Measurements from ENCODE around the gene RAB40C. TPM values are rescaled to one million over a fixed set of nuclear protein-coding genes. Genes with fewer than 3 reads are reported as not detected.

Gene RAB40C
- total and polyA plus RNA-seq, 12 donors: 9.1 to 32.0 (median 12.3) TPM

DNA sequence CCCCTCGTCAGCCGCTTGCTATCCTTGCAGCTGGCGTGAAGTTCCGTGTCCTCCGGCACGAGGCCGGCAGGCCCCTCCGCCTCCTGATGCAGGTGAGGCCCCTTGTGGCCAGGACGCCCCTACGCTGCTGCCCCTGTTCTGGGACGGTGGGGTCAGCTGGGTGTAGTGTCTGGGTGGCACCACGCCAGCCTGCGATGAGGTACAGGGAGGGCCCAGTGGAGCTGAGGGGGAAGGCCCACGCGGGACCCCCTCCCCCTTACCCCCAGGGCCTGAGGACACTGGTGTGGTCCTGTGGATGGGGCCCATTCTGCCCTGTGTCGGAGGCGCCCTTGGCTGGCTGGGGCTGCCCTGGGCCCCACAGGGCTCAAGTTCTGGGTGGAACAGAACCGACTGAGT, 7.7 kb upstream of the RAB40C start:
- TF ChIP-seq, protein P1, sequence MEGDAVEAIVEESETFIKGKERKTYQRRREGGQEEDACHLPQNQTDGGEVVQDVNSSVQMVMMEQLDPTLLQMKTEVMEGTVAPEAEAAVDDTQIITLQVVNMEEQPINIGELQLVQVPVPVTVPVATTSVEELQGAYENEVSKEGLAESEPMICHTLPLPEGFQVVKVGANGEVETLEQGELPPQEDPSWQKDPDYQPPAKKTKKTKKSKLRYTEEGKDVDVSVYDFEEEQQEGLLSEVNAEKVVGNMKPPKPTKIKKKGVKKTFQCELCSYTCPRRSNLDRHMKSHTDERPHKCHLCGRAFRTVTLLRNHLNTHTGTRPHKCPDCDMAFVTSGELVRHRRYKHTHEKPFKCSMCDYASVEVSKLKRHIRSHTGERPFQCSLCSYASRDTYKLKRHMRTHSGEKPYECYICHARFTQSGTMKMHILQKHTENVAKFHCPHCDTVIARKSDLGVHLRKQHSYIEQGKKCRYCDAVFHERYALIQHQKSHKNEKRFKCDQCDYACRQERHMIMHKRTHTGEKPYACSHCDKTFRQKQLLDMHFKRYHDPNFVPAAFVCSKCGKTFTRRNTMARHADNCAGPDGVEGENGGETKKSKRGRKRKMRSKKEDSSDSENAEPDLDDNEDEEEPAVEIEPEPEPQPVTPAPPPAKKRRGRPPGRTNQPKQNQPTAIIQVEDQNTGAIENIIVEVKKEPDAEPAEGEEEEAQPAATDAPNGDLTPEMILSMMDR (IDR thresholded peaks at IDR 0.05): no peak
- no peak overlapping the region for H3K27ac ChIP-seq
- no peaks in the 10 kb centered on the region for H3K9me3 ChIP-seq
- 81 to 92% methylated on average over 18 of the region's 18 CpGs for WGBS, 2 donors
- H3K27me3 ChIP-seq: no peaks in the 10 kb centered on the region
- no peak overlapping the region for H3K4me3 ChIP-seq
- no peak for ATAC-seq
- peaks cover 4 to 39% (median 13%) of the 10 kb centered on the region in 9 donors for H3K4me1 ChIP-seq
- peak in 1 of 2 donors; percentile 21 for DNase-seq
- intact Hi-C loops (cut with DNase I): loop anchor here in 6 of 10 donors (5.0 to 10.0 kb wide), 4 partner anchors 73 to 157 kb away; partner anchors contain the start of genes RHOT2 (in 2 of the 6) and RAB11FIP3 (in 1 of the 6)
- peaks cover 0 to 17% (median 0%) of the 10 kb centered on the region in 9 donors for H3K36me3 ChIP-seq

DNA sequence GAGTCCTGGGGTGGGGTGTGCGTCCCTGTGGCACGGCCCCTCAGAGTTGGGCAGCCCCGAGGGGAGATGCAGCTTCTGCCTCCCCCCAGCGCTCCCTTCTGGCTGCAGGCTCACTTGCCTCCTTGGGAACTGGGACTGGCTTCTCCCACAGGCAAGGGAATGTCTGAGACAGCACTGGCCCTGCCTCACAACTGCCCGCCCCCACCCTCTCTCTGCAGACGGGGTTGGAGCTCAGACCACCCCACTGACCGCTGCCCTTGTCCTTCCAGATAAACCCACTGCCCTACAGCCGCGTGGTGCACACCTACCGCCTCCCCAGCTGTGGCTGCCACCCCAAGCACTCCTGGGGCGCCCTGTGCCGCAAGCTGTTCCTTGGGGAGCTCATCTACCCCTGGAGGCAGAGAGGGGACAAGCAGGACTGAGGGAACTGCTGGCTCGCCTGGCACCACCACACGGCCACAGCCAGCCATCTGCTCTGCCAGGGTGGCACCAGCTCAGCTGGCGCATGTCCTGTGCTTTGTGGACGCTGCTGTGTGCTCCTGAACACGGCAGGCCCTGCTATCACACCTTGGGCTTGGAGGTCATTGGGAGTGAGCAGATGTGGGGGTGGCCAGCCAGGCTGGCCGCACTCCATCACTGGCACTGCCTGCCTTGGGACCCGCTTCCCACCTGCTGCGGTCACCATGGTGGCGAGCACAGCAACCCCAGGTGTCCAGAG, 7.1 kb upstream of the RAB40C start:
- Histone ChIP-seq H3K27me3 (no peaks in the 10 kb centered on the region), H3K36me3 (peaks cover 0 to 17% (median 0%) of the 10 kb centered on the region in 9 donors), H3K4me1 (peaks cover 7 to 45% (median 17%) of the 10 kb centered on the region in 9 donors), H3K9me3 (no peaks in the 10 kb centered on the region), H3K27ac (peak overlapping the region in 3 of 10 donors; percentile 28 to 65 (median 41)), H3K4me3 (no peak overlapping the region)
- TF ChIP-seq, protein P1 (IDR thresholded peaks at IDR 0.05): no peak
- 81 to 86% methylated on average over 21 of the region's 21 CpGs for WGBS, 2 donors
- DNase-seq (peak in 1 of 2 donors; percentile 68), ATAC-seq (peak in 6 of 8 donors; percentile 2 to 53 (median 34))
- intact Hi-C loops (cut with DNase I): loop anchor here in 6 of 10 donors (5.0 to 10.0 kb wide), 4 partner anchors 72 to 158 kb away; partner anchors contain the start of genes RHOT2 (in 2 of the 6) and RAB11FIP3 (in 1 of the 6)

DNA sequence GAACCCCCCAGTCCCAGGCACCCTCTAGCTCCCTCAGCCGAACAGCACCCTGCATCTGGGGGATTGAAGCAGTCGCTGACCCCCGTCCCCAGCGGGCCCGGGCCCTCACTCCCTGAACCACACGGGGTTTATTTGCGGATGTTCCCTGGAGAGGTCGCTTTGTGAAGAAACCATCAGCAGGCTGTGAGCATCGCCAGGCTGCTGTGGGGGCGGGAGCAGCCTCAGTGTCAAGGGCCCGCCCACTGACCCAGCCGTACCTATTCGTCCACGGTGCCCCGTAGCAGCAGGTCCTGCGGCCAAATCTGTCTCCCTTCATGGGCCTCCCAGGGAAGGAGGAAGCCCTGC, 6.4 kb upstream of the RAB40C start:
- H3K9me3 ChIP-seq: no peaks in the 10 kb centered on the region
- TF ChIP-seq, protein P1 (IDR thresholded peaks at IDR 0.05): no peak
- peak overlapping the region in 3 of 10 donors; percentile 28 to 65 (median 41) for H3K27ac ChIP-seq
- no peaks in the 10 kb centered on the region for H3K27me3 ChIP-seq
- DNase-seq (no peak), ATAC-seq (no peak)
- peaks cover 0 to 17% (median 0%) of the 10 kb centered on the region in 9 donors for H3K36me3 ChIP-seq
- peaks cover 10 to 51% (median 24%) of the 10 kb centered on the region in 9 donors for H3K4me1 ChIP-seq
- intact Hi-C loops (cut with DNase I): loop anchor here in 6 of 10 donors (5.0 to 10.0 kb wide), 4 partner anchors 71 to 159 kb away; partner anchors contain the start of genes RHOT2 (in 2 of the 6) and RAB11FIP3 (in 1 of the 6)
- no peak overlapping the region for H3K4me3 ChIP-seq
- WGBS, 2 donors: 62 to 65% methylated on average over 16 of the region's 16 CpGs

DNA sequence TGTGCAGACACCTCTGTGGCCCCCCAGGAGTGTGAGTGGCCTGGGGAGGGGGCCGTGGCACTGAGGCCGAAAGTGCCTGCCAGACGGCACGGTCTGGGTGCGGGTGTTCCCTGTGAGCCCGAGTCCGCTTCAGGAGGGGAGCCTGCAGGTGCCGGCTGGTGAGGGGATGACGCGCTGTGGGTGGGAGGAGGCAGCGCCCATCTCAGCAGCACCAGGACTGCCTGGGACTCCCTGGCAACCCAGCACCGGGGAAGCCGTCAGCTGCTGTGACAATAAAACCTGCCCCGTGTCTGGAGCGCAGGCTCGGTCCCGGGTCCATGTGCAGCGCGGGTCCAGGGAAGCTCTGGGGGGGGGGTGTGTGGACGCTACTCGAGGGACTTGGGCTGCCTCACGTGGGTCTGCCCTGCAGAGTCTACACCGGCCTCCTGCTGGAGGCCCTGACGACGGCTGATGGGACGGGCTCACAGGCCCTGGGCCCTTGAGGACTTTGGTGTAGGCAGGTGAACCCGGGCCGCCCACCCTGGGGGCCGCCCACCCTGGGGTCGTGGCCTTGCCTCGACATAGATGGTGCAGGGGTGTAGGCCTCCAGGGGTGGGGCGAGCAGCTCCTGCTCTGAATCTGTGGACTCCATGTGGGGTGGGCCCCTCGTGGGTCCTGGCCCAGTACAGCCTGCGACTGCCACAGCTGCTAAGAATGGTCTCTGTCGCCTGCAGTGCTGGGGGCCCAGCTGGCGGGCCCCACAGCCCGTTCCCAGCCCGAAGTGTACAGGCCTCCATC, 5.9 kb upstream of the RAB40C start:
- peaks cover 10 to 47% (median 25%) of the 10 kb centered on the region in 9 donors for H3K4me1 ChIP-seq

More for the DNA sequence above, 5.9 kb upstream of the RAB40C start:
- Histone ChIP-seq H3K4me3 (no peak overlapping the region), H3K9me3 (no peaks in the 10 kb centered on the region), H3K36me3 (peaks cover 0 to 17% (median 0%) of the 10 kb centered on the region in 9 donors), H3K27me3 (no peaks in the 10 kb centered on the region), H3K27ac (peak overlapping the region in 1 of 10 donors; percentile 65)
- TF ChIP-seq, protein P1 (IDR thresholded peaks at IDR 0.05): no peak
- ATAC-seq (no peak), DNase-seq (no peak)
- 50 to 52% methylated on average over 36 to 38 of the region's 38 CpGs for WGBS, 2 donors
- intact Hi-C loops (cut with DNase I): loop anchor here in 6 of 10 donors (5.0 to 10.0 kb wide), 4 partner anchors 71 to 159 kb away; partner anchors contain the start of genes RHOT2 (in 2 of the 6) and RAB11FIP3 (in 1 of the 6)
